AG04449 (cell line): Measurements from ENCODE around the gene LMTK2.
A peak's percentile ranks its signal among the peaks of the same experiment; 100 is the strongest.

Experiments
- CTCF ChIA-PET: fragments of 350-600 bp; formaldehyde crosslinking; extraction: SDS; loops from one replicate; lab custom pipeline; 2021; ENCODE audit warnings: antibody characterized with exemption; lab: Yijun Ruan, JAX
- POLR2A ChIA-PET: fragments of 400-600, 350-600 bp; formaldehyde crosslinking; extraction: SDS; loops from one replicate; lab custom pipeline; 2020; ENCODE audit warnings: antibody characterized with exemption, inconsistent platforms; lab: Yijun Ruan, JAX
- DNase-seq: peaks from one replicate; pipeline ENCODE4 v3.0.0-alpha.2; 2010; ENCODE audit warnings: low read depth, low spot score
- H3K4me3 ChIP-seq: 2 replicates; pipeline ENCODE4 v1.5.1; 2011; ENCODE audit warnings: low read depth, mild to moderate bottlenecking, control low read depth, low read length
- CTCF ChIP-seq: IDR thresholded peaks from one replicate; pipeline ENCODE4 v1.5.1; 2011; ENCODE audit warnings: mild to moderate bottlenecking, moderate library complexity, low read length, control low read depth, inconsistent platforms; ENCODE audit not compliant: insufficient read depth; ENCODE audit errors: missing control alignments

LMTK2 gene

DNA sequence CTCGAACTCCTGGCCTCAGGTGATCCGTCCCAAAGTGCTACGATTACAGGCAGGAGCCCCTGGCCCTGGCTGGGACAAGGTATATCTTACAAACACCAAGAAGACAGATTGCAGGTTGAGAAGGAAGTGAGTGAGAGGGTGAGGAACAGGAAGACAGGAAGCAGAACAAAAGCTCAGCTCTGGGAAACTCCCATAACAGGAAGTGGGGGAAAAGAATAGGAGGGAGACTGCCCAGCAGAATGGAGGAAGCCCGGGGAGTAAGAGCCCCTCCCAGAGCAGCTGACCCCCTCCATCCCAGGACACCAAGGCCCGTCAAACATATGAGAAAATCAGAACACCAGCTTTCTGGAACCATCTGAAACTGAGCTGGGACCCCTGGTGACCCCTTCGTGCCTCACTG, 142.4 kb downstream of the LMTK2 start:
- ChIA-PET POLR2A (no interaction called here), CTCF (interaction anchor here (0.8 to 2.5 kb wide), 4 partner anchors 8 to 228 kb away, joined by 3 to 14 read pairs (median 3); no protein-coding TSS in a partner anchor)
- DNase-seq, result no peak
- no peak for TF ChIP-seq CTCF
- no peak overlapping the region for H3K4me3 ChIP-seq

DNA sequence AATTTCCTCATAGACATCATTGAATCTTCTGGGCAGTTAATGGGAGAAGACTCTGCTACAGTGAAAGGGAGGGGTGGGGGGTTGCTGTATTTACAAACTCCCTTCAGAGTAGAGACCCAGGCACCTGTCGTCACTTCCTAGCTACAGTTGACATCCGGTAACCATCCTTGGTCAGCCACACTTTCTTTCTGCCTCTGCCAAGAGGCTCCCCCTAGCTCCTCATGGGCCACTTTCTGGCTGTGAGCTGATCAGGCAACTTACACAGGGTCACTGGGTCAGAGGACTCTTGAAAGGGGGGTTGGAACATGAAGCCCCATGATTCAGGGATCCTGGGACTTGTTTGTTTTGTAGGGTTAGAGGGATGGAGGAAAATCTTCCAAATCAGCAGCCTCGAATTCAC, 144.1 kb downstream of the LMTK2 start:
- H3K4me3 ChIP-seq, result no peak overlapping the region
- ChIA-PET POLR2A (no interaction called here), CTCF (interaction anchor here (1.2 to 2.5 kb wide), 2 partner anchors 10 to 15 kb away, joined by 3 to 14 read pairs; no protein-coding TSS in a partner anchor)
- DNase-seq, result no peak
- TF ChIP-seq CTCF, result no peak

DNA sequence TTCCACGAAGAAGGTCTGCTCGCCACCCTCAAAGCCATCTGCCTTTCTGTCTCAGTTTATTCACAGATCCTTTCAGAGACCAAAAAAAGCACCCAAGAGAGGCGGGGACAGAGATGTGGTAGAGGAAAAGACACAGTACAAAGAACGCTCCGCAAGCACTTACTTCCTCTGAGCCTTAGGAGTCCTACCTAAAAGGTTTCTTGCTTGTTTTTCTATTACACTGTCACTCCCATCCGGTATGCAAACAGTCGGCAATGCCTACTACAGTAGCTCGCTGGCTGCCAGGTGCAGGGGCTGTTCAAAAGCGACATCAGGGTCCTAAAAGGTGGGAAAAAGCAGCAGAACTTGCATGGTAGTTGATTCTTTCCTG, 144.6 kb downstream of the LMTK2 start:
- no peak for DNase-seq
- POLR2A ChIA-PET, result no interaction called here
- peak overlapping the region; percentile 96 for H3K4me3 ChIP-seq
- CTCF ChIA-PET, result interaction anchor here (2.5 kb wide), 1 partner anchor 10 kb away, joined by 14 read pairs; no protein-coding TSS in a partner anchor
- TF ChIP-seq CTCF, result no peak

DNA sequence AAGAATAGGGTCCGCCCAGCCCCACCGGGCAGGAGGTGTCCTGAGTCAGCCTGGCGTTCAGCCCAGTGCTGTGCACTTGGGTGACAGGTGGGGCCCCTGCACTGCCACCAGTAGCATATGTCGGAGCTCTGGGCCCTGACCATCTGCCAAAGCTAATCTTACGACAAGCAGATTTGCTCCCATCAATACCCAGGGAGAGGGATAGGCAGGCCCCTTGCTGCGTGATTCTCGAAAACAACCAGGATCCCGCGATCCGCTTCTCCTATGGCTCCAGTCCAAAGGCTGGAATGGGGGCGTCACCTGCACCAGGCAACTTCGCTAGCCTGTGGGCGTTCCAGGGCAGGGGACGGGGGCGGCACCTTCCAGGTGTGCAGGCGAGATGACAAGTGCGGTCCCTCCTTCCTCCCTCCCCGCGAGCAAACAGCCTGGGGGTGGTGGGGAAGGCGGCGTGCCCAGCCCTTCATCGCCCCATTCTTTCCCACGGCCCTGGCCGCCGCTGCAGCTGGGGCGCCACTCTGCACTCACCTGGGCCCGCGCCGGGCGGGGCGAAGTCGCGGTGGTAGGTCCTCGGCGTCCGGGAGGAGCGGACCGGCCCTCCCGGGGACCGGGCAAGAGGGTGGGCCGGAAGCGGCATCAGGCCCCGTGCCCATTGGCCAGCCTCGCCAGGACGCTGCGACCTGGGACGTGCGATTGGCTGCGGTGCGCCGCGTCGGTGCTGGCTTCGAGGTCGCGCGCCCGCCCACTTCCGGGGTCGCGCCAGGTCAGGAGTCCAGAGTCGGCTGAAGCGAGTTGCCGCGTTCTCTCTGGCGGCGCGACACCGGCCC, 145.2 kb downstream of the LMTK2 start, which contains the start of gene TECPR1:
TSS of gene TECPR1 (minus strand) at position 632 of the 824 bp plus-strand sequence. CDS start 6,086 bp downstream, outside the sequence.
- peak within 1 kb of the TSS; percentile 96 for H3K4me3 ChIP-seq
- ChIA-PET POLR2A (no interaction called here), CTCF (interaction anchor here (1.0 to 2.5 kb wide), 5 partner anchors 9 to 149 kb away, joined by 4 to 14 read pairs (median 8); partner anchors contain the start of gene BAIAP2L1)
- TF ChIP-seq CTCF, result no peak
- DNase-seq, result no peak

GRCh38 chr7:98252425-98253054, 145.9 kb downstream of the LMTK2 start:
- DNase-seq, result no peak

More at GRCh38 chr7:98252425-98253054, 145.9 kb downstream of the LMTK2 start:
- TF ChIP-seq CTCF, result peak; percentile 15
- peak overlapping the region; percentile 96 for H3K4me3 ChIP-seq
- CTCF ChIA-PET, result interaction anchor here (0.9 to 2.3 kb wide), 6 partner anchors 8 to 231 kb away, joined by 3 to 14 read pairs (median 6); partner anchors contain the start of gene BAIAP2L1
- POLR2A ChIA-PET, result no interaction called here
